Measurements from ENCODE around the gene PLEKHG5.

DNA sequence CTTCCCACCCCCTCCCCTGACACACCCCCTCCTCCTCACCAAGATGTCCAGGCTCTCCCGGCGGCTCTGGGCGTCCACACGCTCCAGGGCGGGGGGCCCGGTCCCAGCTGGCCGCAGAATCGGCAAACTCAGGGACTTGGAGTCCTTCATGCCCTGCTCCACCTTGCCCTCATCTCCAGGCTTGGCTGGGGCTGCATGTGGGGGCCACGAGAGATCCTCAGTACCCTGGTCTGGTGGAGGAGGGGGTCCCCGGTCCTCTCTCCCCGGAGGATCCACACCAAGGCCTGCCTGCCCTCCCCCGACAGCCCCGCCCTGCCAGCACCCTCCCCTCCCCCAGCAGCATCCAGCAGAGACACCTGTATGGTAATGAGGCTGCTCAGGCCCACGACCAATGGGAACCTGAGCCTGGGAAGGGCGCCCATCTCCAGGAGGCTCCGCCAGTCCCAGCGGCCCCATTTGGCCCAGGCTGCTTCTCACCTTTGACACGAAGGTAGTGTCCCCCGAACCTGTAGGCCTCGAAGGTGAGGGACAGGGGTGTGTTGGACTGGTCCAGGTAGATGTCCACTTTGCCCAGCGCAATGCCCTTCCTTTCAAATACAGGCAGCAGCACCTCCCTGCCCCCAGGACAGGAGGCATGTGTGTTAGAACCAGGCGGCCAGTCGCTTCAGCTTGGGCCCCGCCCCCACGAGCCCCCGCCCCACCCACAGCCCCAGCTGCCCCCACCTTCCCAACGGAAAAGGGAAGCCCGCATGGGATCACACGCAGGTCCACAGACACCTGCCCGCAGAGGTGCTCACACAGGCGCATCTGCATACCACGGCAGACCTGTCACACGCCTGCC is 17.3 kb downstream of the PLEKHG5 start:
- TF ChIP-seq CTCF (conservative IDR thresholded peaks at IDR 0.05) (no peak), ZFX (IDR thresholded peaks at IDR 0.05) (no peak)
